COR-L47 (cell line): ENCODE measurements around the gene EPS8L3.
A peak's percentile ranks its signal among the peaks of the same experiment; 100 is the strongest.

Experiments
- DNase-seq: peaks from one replicate; lab custom pipeline; 2025; lab: John Stamatoyannopoulos, UW

The EPS8L3 gene

DNA sequence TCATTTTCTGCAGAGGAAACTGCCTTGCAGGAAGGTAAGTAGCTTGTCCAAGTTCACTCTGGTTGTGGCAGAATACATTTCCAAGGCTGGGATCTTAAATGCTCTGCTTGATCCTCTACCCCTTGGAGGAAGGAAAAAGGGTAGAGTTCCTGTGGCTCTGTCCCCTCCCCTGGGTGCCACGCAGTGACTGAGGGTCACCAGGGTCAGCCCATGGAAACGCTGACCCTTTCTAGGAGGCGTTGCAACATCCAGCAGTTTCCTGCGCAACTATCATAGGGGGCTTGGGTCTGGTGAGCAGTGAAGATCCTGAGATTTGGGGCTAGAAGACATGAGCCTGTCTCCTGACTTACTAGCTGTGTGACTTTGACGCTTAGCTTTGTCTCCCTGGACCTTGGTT, 29.4 kb upstream of the EPS8L3 start:
- DNase-seq: no peak

DNA sequence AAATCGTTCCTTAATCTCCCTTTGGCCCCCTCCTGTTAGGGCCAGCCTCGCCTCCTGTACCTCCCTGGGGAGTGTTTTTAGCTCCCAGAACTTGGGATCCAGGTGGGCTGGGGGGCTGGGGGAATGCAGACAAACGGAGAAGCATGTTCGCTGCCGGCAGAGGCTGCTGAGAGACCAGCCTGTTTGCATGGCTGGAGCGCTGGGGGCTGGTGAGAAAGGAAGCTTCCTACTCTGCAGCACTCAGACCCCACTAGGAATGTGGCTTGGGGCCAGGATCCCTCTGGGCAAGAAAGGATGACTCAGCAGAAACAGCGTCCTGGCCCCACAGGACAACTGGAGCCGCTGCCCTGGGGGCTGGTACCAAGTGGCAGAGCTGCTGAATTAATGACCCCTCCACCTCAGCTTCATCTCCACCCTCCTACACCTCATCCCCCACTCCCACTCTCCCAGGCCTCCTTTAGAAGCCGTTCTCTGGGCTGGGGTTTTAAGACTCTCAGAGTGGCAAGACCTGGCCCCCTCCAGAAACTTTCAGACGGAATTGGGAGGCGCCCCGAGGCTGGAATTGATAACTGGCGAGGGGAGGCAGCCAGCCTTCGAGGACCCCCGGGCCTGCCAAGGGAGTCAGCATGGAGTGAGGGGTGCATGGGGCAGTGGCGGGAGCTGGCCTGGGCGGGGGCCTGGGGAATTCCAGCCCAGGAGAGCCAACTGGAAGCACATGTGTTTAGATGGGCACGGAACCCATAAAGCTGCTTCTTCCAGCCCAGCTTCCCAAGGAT, 28.5 kb upstream of the EPS8L3 start:
- DNase-seq: peak; percentile 84

DNA sequence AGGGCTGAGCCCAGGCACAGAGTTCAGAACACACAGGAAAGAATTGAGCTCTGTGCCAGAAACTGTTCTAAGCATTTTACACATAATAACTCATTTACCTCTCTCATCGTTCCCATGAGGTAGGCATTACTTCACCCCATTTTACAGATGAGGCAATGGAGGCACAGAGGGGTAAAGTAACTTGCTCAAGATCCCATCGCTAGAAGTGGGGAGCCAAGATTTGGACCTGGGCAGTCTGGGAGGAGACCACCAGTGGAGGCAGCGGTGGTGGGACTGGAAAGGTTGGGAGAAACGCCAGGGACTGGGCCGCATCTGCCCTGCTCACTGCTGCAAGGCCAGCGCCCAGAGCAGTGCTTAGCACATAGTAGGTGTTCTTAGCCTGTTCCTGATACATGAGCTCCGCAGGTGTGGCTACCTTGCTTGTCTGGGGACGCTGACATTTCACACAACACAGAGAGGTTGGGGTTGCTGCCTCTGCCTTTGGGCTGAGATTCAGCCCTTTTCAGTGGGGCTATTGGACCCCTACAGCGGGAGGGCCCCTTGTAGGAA, 27.8 kb upstream of the EPS8L3 start:
- DNase-seq: no peak

DNA sequence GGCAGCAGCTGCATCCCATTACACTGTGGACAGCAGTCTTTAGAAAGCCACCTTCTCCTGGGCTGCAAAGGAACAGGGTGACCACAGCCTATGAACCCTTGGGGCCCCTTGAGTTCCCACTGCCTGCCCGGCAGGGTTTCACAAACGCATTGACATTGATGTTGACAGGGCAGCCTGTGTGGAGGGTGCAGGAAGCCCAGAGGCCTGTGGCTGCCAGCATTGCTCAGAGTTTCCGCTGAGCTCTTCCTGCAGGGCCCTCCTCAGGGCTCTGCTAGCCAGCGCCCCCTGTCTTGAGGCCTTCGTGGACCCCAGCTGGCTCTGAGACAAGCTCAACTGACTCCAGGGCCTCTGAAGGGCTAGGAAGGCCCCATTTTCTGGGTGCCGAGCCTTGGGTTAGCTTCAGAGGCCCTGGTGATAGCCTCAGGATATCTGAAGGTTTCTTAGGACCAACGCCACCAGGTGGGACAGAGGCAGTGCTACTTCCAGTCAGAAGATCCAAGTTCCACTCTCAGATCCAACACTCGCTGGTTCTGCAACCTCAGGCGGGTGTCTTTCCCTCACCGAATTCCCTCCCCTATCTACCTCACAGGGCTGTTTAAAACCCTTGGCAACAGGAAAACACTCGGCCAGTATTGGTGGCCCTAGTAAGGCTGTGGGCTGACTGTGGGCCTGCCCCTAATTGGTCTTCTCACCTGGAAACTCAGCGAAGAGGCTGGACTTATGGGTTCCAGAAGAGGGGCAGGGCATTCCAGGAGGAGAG, 27.2 kb upstream of the EPS8L3 start:
- DNase-seq: no peak

DNA sequence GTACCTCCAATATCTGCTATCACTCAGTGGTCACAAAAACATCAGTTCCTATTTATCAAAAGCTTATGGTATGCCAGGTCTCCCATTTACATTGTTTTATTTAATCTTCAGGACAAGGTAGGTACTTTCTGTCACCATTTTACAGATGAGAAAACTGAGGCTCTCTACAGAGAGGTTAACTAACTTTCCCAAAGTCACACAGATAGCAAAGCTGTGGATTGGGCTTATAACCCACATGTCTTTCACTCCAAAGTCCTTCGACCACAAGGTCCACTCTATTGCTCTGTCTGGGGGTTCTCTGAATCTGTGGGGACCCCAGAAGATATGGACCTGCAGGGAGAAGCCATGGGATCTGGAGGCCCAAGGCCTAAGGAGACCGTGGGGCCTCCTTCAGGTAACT, 26.6 kb upstream of the EPS8L3 start:
- DNase-seq: no peak

DNA sequence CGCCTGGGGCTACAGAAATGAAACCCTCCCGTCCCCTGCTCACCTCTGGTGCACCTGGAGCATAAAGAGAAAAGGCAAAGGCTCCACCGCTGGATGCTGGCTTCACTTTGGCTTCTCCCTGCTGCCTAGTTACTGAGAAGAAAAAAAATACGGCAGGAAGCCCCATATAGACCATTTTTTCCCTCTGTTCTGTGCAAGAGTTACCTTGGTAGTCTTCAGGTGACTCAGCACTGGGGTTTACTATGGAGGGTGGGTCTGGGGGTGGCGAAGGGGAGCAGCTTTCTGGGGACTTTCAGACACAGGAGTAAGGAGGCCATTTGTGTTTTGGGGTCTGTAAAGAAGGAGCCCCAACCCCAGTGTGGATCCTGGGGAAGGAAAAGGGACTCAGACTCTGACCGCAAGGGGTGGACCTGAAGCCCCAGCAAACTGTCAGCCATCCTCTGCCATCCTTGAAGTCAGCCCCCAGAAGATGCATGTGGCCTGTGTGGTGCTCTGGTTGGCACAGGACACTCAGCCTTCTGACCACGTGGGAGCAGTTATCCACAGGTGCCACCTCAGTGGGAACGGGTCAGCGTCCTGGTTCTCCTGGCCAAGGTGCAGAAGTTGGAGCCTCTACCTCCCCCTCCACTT, 25.9 kb upstream of the EPS8L3 start:
- DNase-seq: no peak

DNA sequence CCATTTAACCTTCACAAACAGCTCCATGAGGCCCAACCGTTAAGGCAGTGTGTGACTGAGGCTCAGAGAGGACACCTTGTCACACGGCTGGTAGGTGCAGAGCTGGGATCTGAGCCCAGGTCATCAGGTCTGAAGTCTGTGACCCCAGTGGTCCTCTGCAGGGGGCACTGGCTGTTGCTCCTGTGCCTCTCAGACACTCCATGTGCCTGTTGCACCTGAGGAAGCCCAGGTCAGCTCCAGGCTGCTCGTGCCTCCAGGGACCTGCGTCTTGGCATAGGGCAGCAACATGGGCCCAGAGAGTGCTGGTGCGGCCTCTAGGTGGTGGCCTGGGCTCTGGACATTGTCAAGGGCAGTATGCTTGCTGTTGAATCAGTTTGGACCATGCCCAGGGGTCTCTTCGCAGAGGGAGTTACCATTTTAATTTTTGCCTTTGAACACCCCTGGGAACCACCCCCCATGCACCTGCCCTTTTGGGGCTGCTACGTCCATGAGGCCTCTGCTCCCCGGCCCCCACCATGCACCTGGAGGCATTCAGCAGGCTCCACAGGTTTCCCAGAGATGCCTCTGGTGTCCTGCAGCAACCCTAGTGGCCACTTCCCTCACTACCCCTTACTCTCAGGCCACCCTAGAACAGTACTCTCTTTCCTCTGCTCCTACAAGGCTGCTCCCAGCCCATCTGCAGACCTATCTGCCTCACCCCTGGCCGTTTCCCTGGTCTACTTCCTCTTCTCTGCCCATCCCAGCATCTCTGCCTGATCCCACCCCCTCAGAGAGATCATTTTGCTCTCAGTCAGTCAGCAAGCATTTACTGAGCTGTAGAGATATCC, 25.2 kb upstream of the EPS8L3 start:
- no peak for DNase-seq

DNA sequence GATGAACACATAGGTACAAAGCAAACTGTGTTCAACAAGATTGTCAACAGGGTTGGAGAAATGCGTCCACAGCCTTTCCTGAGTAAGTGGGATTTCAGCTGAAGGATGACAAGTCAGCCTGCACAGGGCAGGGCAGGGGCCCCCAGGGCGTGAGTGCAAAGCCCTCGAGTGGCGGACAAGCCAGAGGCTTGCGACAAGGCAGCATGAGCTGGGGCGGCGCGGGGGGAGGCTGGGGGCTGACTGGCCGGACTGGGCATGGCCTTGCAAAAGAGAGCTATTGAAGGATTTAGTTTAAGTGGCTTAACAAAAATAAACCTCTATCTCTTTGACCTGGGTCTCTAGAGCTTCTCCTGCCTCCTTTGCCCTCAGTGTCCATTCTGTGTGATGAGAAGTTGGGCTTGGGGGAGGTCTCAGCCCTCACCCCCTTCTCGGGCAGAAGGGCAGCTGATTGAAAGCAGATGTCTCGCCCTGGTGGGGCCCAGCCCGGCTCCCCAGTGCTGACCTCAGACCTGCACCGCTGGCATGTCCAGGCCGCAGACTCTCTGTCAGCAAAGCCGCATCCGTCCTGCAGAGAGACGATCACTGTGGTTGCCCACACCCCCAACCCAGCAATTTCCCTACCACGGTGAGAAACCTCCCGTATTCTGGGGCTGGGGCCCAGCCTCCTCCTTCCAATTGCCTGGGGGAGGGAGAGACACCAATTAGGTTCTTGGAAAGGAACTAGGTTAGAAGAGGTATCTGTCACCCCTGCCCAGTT, 24.3 kb upstream of the EPS8L3 start:
- DNase-seq: no peak

DNA sequence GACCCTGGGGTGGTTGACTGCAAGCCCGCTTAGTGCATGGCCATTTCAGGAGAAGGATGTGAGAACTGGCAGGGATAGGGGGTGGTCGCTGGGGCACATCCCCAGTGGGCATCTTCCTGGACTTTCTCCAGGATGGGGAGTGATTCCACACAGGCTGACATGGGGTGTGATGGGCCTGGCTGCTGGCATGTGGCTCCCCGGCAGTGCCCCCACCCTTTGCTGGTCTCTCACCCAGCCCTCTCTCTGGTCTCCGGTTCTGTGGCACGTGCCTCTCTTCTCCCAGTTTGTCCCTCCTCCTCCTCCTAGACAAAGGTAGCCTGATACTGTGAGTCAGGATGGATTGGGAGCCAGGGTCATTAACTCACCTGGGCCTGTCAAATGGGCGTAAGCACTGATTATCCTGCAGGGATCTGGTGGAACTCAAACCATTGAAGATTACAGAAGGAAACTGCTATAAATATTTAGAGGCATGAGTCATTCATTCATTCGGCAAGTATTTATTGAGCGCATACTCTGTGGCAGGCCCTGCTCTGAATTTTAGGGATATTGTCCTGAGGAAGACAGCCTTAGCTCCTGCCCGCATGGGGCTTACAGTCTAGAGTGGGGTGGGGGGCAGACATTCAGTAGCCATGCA, 23.6 kb upstream of the EPS8L3 start:
- DNase-seq: no peak

DNA sequence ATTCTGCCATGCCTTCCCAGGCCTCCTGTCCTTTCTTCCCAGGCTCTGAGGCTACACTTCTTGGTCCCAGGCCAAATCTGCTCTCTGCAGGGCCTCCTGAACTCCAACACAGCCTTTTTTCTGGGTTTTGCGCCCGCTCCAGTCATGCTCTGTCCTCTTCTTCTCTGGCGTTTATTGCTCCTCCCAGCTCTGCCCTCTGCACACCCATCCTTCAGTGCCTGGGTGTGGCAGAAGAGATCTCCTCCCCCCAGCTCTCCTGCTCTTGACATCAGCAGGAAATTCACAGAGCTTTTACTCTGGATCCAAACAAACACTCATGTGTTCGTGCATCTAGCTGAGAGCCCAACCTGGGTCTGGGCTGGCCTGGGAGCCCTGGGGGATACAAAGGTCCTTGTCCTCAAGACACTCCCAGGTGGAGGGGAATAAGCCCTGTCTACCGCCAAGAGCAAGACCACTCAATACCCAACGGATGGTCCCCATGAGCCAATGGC, 22.9 kb upstream of the EPS8L3 start:
- no peak for DNase-seq

DNA sequence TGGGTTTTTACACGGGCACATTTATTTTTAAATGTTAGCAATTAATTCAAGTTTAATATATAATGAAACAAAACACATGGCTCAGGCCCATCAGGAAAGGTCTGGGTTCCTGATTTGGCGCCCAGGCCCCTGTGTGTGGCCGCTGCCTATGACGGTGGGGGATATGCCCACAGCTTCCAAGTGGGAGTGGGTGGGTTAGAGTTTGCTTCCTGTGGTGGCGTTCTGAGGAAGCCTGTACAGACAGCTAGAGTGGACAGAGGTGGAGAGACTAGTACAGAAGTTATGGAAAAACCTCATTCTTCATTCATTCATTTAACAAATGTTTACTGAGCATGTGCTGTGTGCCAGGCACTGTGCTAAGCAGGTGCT, 22.4 kb upstream of the EPS8L3 start:
- no peak for DNase-seq

DNA sequence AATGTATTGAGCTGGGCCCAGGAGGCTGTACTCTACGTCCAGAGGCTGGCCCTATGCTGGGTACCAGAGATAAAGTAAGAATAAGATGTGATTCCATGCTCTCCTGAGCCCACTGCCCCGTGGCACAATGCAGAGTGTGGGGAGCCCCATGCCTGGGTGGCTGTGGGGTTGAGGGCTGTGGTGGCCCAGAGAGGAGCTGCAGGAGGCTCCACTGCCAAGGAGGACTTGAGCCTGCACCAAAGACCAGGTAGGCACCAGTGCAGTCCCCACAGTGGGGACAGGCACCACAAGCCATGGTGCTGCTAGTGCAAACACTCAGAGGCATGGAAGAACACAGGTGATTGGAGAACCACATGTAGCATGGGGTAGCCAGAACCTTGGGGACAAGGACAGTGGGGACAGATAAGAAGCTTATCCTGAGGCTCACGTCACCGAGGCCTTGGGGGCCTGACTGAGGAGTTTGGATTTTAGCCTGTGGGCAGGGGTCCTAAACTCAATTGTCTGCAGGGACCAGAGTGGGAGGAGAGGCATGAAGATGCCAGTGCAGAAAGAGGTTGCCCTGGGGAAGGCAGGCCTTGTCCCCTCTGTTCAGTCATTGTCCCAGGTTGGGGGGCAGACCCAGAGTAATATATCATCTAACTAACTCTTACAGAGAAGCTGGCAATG, 21.9 kb upstream of the EPS8L3 start:
- no peak for DNase-seq

DNA sequence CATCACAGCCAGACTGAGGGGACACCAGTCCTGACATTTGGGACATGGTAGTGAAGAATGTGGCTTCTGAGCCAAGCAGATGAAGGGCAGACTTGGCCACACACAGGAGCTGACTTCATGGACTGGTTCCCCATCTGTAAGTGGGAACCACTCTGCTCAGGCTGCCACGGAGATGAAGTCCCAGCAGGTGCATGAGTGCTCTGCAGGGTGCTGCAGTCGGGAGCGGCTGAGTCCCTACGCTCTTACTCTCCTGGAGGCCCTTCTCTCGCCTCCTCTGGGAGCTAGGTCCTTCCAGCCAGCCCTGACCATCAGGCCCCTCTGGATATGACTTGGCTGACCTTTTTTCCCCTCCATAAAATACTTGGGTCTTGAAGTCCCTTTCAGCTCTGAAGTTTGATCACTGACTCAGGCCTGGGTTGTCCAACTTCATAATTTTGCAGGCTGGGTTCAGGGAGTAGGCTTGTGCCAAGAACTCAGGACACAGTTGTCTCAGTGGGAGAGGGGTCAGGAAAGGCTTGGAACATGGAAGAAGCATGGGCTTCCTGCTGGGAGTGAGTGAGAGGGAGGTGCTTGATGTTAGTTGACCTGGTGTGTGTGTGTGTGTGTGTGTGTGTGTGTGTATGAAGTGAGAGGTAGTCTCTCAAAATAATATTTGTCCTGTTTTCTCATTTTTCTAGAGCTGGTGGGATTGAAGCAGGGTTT, 21.0 kb upstream of the EPS8L3 start:
- DNase-seq: no peak

DNA sequence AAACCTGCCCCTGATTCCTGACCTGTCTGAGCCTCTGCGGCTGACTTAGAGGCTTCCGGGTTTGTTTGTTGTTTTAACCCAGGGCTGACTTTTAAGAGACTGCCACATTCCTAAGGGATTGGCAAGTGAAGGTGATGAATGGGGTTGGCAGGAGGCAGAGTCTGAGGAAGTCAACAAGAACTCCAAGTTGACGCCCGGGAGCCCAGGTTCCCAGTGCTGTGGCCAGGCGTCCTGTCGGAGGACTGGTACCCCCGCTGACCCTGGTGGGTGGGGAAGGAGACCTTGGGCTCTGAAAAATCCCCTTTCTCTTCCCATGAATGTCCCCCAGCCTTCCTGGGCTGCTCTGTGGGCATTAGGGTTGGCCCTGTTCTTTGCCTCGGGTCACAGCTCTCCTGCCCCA, 19.7 kb upstream of the EPS8L3 start:
- no peak for DNase-seq

DNA sequence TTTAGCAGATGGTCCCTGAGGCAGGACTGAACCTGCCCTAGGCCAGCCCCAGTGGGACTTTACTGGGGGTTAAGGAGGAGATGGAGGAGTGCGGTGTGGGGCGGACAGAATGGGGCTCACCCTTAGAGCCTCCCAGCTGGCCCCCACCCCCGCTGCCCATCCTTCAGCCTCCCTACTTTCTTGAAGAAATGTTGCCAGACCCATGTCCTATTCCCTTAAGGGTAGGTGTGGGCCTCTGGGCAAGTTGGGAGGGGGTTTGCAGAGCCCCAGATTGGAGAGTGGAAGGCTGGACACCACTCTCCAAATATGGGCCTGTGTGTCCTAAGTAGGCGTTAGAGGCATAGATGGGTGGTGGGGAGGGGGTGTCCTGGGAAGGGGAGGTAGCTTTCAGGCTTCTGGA, 19.2 kb upstream of the EPS8L3 start:
- no peak for DNase-seq

DNA sequence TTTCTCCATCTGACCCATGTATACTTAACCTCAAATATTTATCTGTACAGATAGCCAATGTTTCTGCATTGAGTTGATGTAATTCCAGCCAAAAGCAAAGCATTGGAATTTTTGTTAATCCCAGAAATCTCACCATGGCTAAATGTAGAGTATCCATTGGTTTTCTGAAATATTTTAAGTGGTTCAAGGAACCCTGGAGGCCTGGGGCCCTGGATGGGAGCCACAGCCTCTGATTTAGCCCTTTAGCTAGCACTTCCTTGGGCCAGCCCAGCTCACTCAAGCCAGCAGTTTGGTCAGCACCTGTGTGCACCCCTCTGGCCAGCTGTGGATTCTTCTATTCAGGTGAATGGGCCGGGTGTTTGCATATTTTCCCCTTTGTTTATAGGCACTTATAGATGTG, 18.8 kb upstream of the EPS8L3 start:
- no peak for DNase-seq

DNA sequence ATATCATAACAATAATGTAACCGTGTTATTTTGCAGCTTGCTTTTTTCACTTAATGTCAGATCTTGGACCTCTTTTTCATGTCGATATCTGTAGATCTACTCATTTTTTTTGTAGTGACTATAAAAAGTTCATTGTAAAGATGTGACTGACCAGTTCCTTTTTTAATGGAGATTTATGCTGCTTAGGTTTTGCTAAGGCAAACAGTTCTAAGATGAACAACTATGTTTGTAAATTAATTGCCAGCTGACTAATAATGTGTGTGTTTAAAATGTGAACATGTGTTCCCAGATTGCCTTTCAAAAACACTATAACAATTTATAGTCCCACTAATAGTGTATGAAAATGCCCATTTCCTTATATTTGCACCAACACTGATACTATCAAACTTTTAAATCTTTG, 18.1 kb upstream of the EPS8L3 start:
- DNase-seq: no peak

DNA sequence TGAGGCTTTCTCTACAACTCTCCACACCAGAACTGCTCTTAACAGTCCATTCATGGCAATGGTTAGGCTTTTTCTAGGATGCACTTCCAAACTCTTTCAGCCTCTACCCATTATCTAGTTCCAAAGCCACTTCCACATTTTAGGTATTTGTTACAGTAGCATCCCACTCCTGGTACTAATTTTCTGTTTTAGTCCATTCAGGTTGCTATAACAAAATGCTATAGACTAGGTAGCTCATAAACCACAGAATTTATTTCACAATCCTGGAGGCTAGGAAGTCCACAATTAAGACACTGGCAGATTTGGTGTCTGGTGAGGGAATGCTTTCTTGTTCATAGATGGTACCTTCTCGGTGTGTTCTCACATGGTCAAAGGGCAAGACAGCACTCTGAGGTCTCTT, 17.3 kb upstream of the EPS8L3 start:
- DNase-seq: no peak

DNA sequence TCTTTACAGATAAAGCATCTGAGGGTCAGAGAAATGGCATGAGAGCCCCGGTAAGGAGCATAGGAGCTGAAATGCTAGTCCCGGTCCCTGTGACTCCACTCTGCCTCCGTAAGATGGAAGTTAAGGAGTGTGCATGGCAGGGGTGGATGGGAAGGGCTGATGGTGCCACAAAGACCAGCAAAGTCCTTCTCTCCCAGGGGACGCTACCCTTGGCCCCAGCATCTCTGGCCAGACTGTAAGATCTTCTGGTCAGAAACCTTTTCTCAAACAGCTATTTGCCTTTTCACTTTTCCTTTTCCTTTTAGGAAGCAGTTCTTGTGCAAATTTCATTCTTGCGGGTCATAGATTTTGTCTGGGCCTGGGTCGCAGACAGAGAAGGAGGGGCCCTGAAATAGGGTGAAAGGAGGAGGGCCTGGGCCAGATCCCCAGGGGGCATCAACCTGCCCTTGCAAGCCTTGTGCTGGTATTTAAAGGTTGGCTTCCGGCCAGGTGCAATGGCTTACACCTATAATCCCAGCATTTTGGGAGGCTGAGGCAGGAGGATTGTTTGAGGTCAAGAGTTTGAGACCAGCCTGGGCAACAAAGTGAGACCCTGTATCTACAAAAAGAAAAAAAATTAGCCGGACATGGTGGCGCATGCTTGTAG, 14.4 kb upstream of the EPS8L3 start:
- no peak for DNase-seq
